Ovary (tissue), 9 donors: ENCODE data around the gene ATXN8OS. TPM values are rescaled to one million over a fixed set of nuclear protein-coding genes. Genes with fewer than 3 reads are reported as not detected.
"Not testable (repeated sequence)": the region's sequence is repeated elsewhere in the genome, so short reads cannot be mapped to it uniquely, and the experiment has no call there.

Source experiments
- DNase-seq, 5 donors: peaks; one replicate each; pipeline ENCODE4 v3.0.0-alpha.2; 2019 to 2020
- H3K27ac ChIP-seq, 2 donors: fragments of 200-600 bp; one replicate each; pipeline versions ENCODE4 v1.5.1 to v1.8.0; 2019 to 2022
- H3K27me3 ChIP-seq: fragments of 200-600 bp; one replicate; pipeline ENCODE4 v1.8.0; 2022
- H3K36me3 ChIP-seq: fragments of 200-600 bp; sonication (generic); one replicate; pipeline ENCODE4 v1.5.1; 2019
- H3K4me1 ChIP-seq: one replicate; pipeline ENCODE4 v1.8.1; 2013; ENCODE audit warnings: mild to moderate bottlenecking, moderate library complexity; ENCODE audit not compliant: insufficient read depth
- H3K4me3 ChIP-seq: fragments of 200-600 bp; sonication (generic); one replicate; pipeline ENCODE4 v1.5.1; 2017
- H3K9me3 ChIP-seq, 2 donors: fragments of 200-600 bp in 1 of 2; sonication (generic) in 1 of 2; one replicate each; pipeline versions ENCODE4 v1.5.1 to v1.8.1; 2013 to 2019; ENCODE audit warnings: mild to moderate bottlenecking in 1 of 2, moderate library complexity in 1 of 2
- CTCF ChIP-seq, 3 donors: fragments of 450-650 bp in 2 of 3; fragments of 200-600 bp in 1 of 3; IDR thresholded peaks; one replicate each; pipeline versions ENCODE4 v1.5.1 to v1.8.0; 2016 to 2022; ENCODE audit warnings: antibody characterized with exemption in 3 of 3, mild to moderate bottlenecking in 1 of 3
- EP300 ChIP-seq: sonication (generic); formaldehyde crosslinking; IDR thresholded peaks from one replicate; pipeline ENCODE4 v1.6.1; 2017; ENCODE audit warnings: antibody characterized with exemption
- POLR2A ChIP-seq: fragments of 450-650 bp; IDR thresholded peaks from one replicate; pipeline ENCODE4 v1.6.1; 2017; ENCODE audit warnings: antibody characterized with exemption, mild to moderate bottlenecking, moderate library complexity
- WGBS, 3 donors: extraction: QIAGEN DNeasy Blood & Tissue Kit in 1 of 3; methylation state at CpG; one replicate each; pipeline versions ENCODE4 v1.1.5 to v1.1.7; 2013 to 2017; 5-methylcytosine and 5-hydroxymethylcytosine counted together
- intact Hi-C, 4 donors: fragments of 100-400 bp; cut with DNase I; formaldehyde crosslinking; loops; one replicate each; pipeline versions ENCODE4 v1.11.0 to v1.15.1; 2022 to 2023
- polyA plus RNA-seq, 2 donors: library from polyadenylated mRNA; stranded (reverse); fragments of 200-250 nt in 1 of 2; fragments of 350-450 nt in 1 of 2; fragmentation: Illumina TruSeq in 1 of 2; extraction: RNeasy Lipid Tissue Mini Kit (QIAGEN cat#74804) in 1 of 2; gene quantifications; one replicate each; pipeline ENCODE4 v1.2.3, GENCODE V29; 2013 to 2014
- total RNA-seq, 7 donors: library from RNA; depleted of rRNA in 2 of 7; stranded (reverse); fragments of >200 nt in 2 of 7; fragmentation: NEBNext Ultra II Directional in 3 of 7; extraction: Animal tissue kit (Norgen Biotek cat#: 25700) in 3 of 7; gene quantifications; one replicate each; pipeline versions ENCODE4 v1.1.0 to v1.2.4, GENCODE V29; 2016 to 2023
- donor health status: DM: no; HTN: no; CAD: no; lungs with moderate emphysema.
- donor health status: DM: no; HTN: no; CAD: no.
- donor health status: Bipolar disorder and iron deficiency.
- donor health status: DM: yes; HTN: yes; CAD: no.
- donor health status: DM: no; HTN: no; CAD: no.
- donor health status: DM: yes; HTN: yes; CAD: no.

ATXN8OS gene
- total and polyA plus RNA-seq, 9 donors, result not detected

GRCh38 chr13:70117338-70117905 is 9.8 kb downstream of the ATXN8OS start:
- TF ChIP-seq EP300, result no peak
- no peak for TF ChIP-seq POLR2A
- TF ChIP-seq CTCF (IDR thresholded peaks at IDR 0.05), result no peak
- Histone ChIP-seq H3K36me3 (no peaks in the 10 kb centered on the region), H3K9me3 (no peaks in the 10 kb centered on the region), H3K27ac (no peak overlapping the region), H3K4me3 (no peak overlapping the region), H3K4me1 (no peaks in the 10 kb centered on the region), H3K27me3 (no peaks in the 10 kb centered on the region)
- DNase-seq, result no peak
- WGBS, 3 donors, result 19 to 38% (median 21%) methylated on average over 2 of the region's 2 CpGs
- intact Hi-C loops, result no loop called here

GRCh38 chr13:70125693-70126092 is 18.1 kb downstream of the ATXN8OS start:
- TF ChIP-seq POLR2A (no peak), EP300 (no peak), CTCF (IDR thresholded peaks at IDR 0.05) (no peak)
- H3K9me3 ChIP-seq, result no peaks in the 10 kb centered on the region
- H3K4me1 ChIP-seq, result no peaks in the 10 kb centered on the region
- no peak overlapping the region for H3K4me3 ChIP-seq
- intact Hi-C loops, result no loop called here
- no peak for DNase-seq
- H3K27ac ChIP-seq, result no peak overlapping the region
- 56 to 67% (median 67%) methylated on average over 5 of the region's 5 CpGs for WGBS, 3 donors
- H3K36me3 ChIP-seq, result no peaks in the 10 kb centered on the region
- H3K27me3 ChIP-seq, result no peaks in the 10 kb centered on the region

- no peaks in the 10 kb centered on the region for H3K9me3 ChIP-seq
- no peak overlapping the region for H3K4me3 ChIP-seq
- DNase-seq, result no peak
- no peaks in the 10 kb centered on the region for H3K4me1 ChIP-seq
- 51 to 72% (median 71%) methylated on average over 2 of the region's 2 CpGs for WGBS, 3 donors
- H3K36me3 ChIP-seq, result no peaks in the 10 kb centered on the region
- TF ChIP-seq CTCF (IDR thresholded peaks at IDR 0.05), result no peak
- TF ChIP-seq EP300, result no peak
- no peak for TF ChIP-seq POLR2A
- H3K27me3 ChIP-seq, result no peaks in the 10 kb centered on the region
- intact Hi-C loops, result no loop called here
- H3K27ac ChIP-seq, result no peak overlapping the region
These were observed 20.5 kb downstream of the ATXN8OS start for GRCh38 chr13:70128098-70128497.

- H3K9me3 ChIP-seq, intact Hi-C loops, H3K4me1 ChIP-seq, H3K4me3 ChIP-seq, H3K27me3 ChIP-seq, DNase-seq, H3K27ac ChIP-seq, H3K36me3 ChIP-seq: not testable (repeated sequence)
- 91 to 95% (median 92%) methylated on average over 12 of the region's 12 CpGs for WGBS, 3 donors
These were observed 35.0 kb downstream of the ATXN8OS start for GRCh38 chr13:70142658-70143057.

- no peak for TF ChIP-seq POLR2A
- TF ChIP-seq CTCF (IDR thresholded peaks at IDR 0.05), result no peak
- TF ChIP-seq EP300, result no peak
- no peaks in the 10 kb centered on the region for H3K9me3 ChIP-seq
- DNase-seq, result no peak
- H3K27ac ChIP-seq, result no peak overlapping the region
- no peaks in the 10 kb centered on the region for H3K4me1 ChIP-seq
- intact Hi-C loops, result no loop called here
- 31 to 49% (median 34%) methylated on average over 5 of the region's 5 CpGs for WGBS, 3 donors
- H3K4me3 ChIP-seq, result no peak overlapping the region
- H3K36me3 ChIP-seq, result no peaks in the 10 kb centered on the region
- H3K27me3 ChIP-seq, result no peaks in the 10 kb centered on the region
These were observed 54.5 kb downstream of the ATXN8OS start for GRCh38 chr13:70162141-70162540.
